AG10803 (cell line): ENCODE results near the gene CISH.

Experiments
- DNase-seq: peaks from one replicate; pipeline ENCODE4 v3.0.0; 2010; ENCODE audit warnings: low read depth
- H3K4me3 ChIP-seq: 2 replicates; pipeline ENCODE4 v1.5.1; 2011; ENCODE audit warnings: mild to moderate bottlenecking, low read length, control low read depth
- CTCF ChIP-seq: conservative IDR thresholded peaks from 2 replicates; pipeline ENCODE4 v1.5.1; 2011; ENCODE audit warnings: mild to moderate bottlenecking, low read length, control low read depth, inconsistent platforms

CISH gene

GRCh38 chr3:50568947-50569749 is 42.4 kb downstream of the CISH start, which contains the start of gene HEMK1:
HEMK1 (plus strand) TSS chr3:50569522; CDS start chr3:50571105, 1,583 bp downstream.
- H3K4me3 ChIP-seq = peak within 1 kb of the TSS; percentile 97
- peak; percentile 93 for DNase-seq
- TF ChIP-seq CTCF = no peak

- no peak for TF ChIP-seq CTCF
- DNase-seq = peak; percentile 89
- H3K4me3 ChIP-seq = peak within 1 kb of the TSS; percentile 70
Observed at GRCh38 chr3:50567386-50568167, 44.0 kb downstream of the CISH start, which contains the start of gene C3orf18. C3orf18 (minus strand) TSS chr3:50567747; CDS start chr3:50565699, 2,048 bp downstream.

GRCh38 chr3:50567011-50567385 is 44.6 kb downstream of the CISH start:
- no peak for TF ChIP-seq CTCF
- no peak for DNase-seq
- H3K4me3 ChIP-seq = peak overlapping the region; percentile 70

GRCh38 chr3:50564321-50564720 is 47.3 kb downstream of the CISH start:
- TF ChIP-seq CTCF = no peak
- H3K4me3 ChIP-seq = no peak overlapping the region
- no peak for DNase-seq

- DNase-seq = no peak
- H3K4me3 ChIP-seq = no peak overlapping the region
- no peak for TF ChIP-seq CTCF
Observed at GRCh38 chr3:50563867-50564266, 47.7 kb downstream of the CISH start.

GRCh38 chr3:50562861-50563260 is 48.7 kb downstream of the CISH start:
- peak; percentile 30 for TF ChIP-seq CTCF
- DNase-seq = peak; percentile 83
- H3K4me3 ChIP-seq = no peak overlapping the region
